Stimulated activated CD8-positive, alpha-beta memory T cell treated with anti-CD3 and anti-CD28 coated beads, Interleukin-7, amount 100 ng/mL, for 4 hours (primary cell): ENCODE data around the gene ALPL.

Experiments
- DNase-seq, 2 donors: peaks; one replicate each; pipeline ENCODE4 v3.0.0-alpha.2; 2020; ENCODE audit warnings: low read depth in 2 of 2

ALPL gene

DNA sequence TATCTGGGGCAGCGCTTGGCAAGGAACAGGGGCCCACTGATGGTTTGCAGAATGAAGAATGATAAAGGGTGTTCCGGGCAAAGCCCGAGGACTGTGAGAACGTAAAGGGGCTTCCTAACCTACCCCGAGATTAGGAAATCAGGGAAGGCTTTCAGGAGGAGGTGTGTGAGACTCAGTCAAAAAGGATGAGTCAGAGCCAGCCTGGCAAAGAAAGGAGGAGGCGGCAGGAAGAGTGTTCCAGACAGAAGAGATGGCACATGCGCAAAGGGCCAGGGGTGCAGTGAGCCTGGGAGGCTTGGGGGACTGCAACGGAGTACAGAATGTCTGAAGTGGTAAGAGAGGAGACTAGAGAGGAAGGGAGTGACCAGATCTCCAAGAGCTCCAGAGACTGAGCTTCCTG, 89.7 kb downstream of the ALPL start:
- no peak for DNase-seq

DNA sequence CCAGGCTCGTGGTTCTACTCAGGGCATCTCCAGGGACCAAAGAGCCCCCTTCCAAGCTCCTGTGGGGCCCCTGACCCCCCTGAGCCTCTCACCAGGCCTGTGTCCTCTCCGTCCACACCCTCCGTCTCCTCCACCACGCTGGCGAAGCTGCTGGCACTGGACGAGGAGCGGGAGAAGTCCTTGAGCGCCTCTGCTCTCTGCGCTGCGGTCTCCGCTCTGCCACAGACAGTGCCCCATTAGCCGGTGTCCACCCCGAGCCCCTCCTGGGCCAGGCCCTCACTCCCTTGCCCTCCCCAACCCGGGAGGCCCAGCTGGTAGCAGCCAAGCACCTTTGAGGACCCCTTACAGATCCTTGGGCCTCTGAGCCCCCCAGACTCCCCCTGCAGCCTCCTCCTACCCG, 90.2 kb downstream of the ALPL start:
- DNase-seq = no peak

- DNase-seq = no peak
These were observed 92.2 kb downstream of the ALPL start for GRCh38 chr1:21601278-21602048.

GRCh38 chr1:21603177-21604138, 94.2 kb downstream of the ALPL start:
- no peak for DNase-seq

GRCh38 chr1:21604208-21604957, 95.2 kb downstream of the ALPL start:
- no peak for DNase-seq

- no peak for DNase-seq
These were observed 95.9 kb downstream of the ALPL start for GRCh38 chr1:21605012-21605715.

- DNase-seq = no peak
These were observed 96.9 kb downstream of the ALPL start for GRCh38 chr1:21605964-21606705.

DNA sequence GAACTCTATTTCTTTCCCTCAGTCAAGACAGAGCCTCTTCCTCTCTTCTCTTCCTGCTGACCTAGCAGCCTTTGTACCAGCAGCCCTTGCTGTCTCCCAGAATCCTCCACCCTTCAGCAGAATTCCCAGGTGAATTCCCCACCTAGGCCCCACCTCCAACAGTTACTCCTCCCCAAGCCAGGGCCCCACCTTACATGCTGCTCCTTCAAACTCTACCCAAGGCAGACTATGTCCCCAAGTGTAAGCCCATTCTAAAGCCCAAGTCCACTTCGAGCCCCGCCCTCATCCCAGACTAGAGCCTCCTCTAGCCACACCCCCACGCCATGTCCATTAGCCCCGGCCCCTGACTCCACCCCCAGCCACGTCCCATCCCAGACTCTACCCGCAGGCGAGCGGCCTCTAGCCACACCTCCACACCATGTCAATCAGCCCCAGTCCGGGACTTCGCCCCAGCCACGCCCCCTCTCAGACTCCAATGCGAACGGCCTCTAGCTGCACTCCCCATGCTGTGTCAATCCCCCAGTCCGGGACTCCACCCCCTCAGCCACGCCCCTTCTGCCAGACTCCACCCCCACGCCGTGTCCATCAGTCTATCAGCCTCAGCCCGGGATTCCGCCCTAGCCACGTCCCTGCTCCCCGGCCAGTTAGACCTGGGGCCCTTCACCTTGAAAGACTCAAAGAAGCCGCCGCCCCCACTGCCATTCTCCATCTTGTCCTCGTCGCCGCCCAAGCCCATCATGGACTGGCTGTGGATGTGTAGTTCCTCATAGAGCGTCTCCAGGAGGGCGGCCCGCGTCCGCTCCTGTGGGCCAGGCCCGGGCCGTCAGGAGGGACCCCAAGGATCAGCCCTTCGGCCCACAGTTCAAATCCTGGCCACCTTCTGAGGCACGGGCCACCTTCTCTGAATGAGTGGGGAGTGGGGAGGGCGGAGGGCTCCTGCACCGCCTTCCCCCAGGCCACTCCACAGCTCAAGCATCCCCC, 98.6 kb downstream of the ALPL start:
- DNase-seq = peak in 1 of 2 donors; percentile 3

- no peak for DNase-seq
These were observed 99.6 kb downstream of the ALPL start for GRCh38 chr1:21608798-21609197.

- no peak for DNase-seq
These were observed 100.8 kb downstream of the ALPL start for GRCh38 chr1:21610027-21610426.

GRCh38 chr1:21610989-21611785, 102.0 kb downstream of the ALPL start:
- DNase-seq = no peak

DNA sequence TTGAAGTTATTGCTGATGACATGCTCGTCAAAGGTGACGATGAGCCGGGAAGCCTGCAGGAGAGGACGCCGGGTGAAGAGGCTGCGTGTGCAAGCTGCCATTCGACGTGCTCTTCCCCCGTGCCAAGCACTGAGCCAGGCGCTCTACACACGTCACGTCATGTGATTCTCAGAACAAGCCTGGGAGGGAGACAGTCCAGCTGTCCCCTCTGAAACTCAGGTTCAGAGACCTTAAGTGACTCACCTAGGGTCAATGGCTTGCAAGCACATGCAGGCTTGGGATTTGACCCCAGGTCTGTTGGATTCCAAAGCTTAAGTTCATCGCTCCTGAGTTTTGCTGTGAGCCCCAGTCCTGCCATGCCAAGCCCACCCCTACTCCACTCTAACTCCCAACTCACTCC, 102.8 kb downstream of the ALPL start:
- DNase-seq = no peak

DNA sequence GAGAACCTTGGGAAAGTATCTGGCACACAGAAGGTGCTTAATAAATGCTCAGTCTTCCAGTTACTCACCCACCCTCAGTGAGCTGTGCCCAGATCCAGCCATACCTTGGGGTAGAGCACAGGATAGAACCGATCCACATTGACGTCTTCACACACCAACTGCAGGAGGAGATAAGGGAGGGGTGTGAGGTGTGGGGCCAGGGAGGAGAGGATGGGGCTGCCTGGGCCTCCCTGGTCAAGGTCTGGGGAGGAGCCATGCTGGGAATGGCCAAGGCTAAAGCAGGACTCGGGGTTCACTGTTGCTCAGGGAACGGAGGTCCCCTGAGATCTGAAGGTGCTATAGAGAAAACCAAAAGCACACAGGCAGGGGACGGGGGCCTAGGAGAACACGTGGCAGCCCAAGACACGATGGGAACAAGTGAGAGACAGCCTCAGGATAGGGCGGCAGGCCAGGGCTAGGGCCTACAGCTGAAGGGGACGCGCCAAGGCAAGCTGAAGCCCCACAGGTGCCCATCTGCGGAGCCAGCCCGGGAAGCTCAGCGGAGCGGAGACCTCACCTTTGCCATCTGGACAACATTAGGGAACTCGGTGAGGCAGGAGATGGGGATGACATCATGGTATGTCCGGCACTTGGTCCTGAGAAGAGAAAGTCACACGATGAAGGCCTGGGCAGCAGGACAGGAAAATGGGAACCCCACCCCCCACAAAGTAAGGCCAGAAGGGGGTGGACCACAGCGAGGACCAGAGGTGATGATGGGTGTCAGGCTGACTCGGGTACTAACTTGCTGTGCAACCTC, 104.0 kb downstream of the ALPL start:
- no peak for DNase-seq

DNA sequence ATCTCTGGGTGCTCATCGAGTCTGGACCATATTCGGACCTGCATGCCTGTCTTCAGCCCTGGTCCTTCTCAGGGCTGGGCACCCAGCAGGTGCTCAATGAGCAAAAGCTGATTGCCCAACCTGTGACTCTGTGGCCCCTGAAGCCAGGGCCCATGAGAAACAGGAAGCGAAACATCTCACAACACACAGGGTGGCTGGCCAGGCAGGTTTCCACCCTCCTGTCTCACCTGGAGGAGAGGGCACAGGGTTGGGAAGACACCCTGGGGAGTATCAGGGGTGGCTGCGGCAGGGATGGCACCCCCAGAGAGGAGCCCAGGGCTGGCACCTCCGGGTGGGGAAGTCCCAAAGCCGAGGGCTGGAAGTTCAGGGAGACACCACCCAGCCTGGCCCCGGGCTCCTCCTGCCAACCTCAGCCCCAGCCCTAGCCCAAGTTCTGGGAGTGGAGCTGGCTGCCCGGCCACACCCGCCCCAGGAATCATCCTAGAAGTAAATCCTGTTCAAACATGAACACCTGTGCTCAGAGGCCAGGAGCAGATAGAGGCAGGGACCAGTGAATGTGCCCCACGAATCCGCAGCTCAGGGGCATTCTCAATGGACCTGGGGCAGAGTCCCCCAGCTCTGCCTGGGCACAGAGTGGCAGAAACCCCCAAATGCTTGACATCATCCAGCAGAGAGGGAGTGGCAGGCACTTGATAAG, 105.3 kb downstream of the ALPL start:
- DNase-seq = no peak

DNA sequence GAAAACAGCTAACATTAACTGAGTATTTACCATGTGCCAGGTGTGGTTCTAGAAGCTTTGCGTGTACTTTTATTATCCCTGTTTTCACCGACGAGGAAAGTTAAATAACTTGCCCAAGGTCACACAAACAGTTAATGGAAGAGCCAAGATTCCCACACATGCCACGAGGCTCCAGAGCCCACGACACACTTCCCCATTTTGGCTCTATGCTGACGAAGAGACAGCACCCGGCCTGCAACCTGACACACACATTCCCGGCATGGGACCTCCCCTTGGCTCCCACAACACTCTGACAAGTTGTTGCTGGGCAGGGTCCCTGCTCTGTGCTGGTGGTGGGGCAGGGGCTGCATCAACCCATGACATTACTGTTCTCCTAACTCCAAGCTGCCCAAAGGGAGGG, 107.1 kb downstream of the ALPL start:
- no peak for DNase-seq

DNA sequence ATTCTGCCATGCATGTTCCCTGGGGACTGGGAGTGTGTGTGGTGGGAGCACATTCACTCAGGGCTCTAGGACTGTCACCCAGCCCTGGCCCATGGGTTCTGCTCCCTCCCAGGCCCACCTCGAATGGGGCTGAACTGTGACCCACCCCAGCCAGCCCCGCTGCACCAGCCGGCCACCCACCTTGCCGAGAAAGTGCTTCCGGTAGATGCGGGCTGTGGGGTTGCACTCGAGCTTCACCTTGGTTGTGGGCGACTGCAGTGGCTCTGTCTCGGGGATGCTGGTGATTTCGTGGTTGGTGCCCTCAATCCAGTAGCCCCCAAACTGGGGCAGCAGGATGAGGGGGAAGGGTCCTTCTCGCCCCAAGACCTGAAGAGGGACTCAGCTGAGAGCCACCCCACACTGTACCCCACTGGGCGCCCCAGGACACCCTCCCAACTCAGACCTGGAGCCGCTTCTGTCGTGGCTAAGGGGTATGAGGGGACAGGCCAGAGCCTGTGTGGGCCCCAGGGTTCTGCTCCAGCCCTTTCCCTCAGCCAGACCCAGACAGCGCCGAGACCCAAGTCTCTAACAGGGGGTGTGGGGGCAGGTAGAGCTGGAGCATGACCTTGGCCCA, 108.0 kb downstream of the ALPL start:
- DNase-seq = no peak

DNA sequence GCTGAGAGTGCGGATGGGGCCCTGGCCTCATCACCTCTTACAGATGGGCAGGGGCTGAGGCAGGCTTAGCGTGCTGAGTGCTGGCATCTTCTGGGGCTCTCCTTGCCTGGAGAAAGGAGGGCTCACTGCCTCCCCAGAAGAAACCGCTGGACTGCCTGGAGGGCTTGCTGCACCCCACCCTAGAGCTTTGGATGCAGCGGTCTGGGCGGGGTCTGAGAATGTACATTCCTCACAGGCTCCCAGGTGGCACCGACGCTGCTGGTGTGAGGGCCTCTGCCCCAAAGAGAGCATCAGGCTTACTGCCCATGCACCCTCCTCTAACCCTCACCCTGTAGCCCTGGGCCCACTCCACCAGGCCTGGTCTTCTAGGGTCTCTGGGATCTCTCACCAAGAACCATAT, 108.8 kb downstream of the ALPL start:
- DNase-seq = no peak
